Measurements from ENCODE around the gene TECPR2.
"Not testable (repeated sequence)": the region's sequence is repeated elsewhere in the genome, so short reads cannot be mapped to it uniquely, and the experiment has no call there.

The TECPR2 gene

GRCh38 chr14:102333390-102333789 is 29.4 kb upstream of the TECPR2 start:
- DNase-seq (ENCODE audit: low spot score) = no peak

GRCh38 chr14:102333795-102334705 is 28.7 kb upstream of the TECPR2 start:
- DNase-seq (ENCODE audit: low spot score) = no peak

- no peak for DNase-seq (ENCODE audit: low spot score)
These were observed 27.6 kb upstream of the TECPR2 start for GRCh38 chr14:102335163-102335562.

- no peak for DNase-seq (ENCODE audit: low spot score)
These were observed 24.0 kb upstream of the TECPR2 start for GRCh38 chr14:102338724-102339123.

- DNase-seq (ENCODE audit: low spot score) = no peak
These were observed 21.2 kb upstream of the TECPR2 start for GRCh38 chr14:102341566-102341965.

- DNase-seq (ENCODE audit: low spot score) = no peak
These were observed 20.5 kb upstream of the TECPR2 start for GRCh38 chr14:102342238-102342637.

- DNase-seq (ENCODE audit: low spot score) = no peak
These were observed 18.7 kb upstream of the TECPR2 start for GRCh38 chr14:102344084-102344483.

- no peak for DNase-seq (ENCODE audit: low spot score)
These were observed 18.3 kb upstream of the TECPR2 start for GRCh38 chr14:102344485-102344884.

- DNase-seq (ENCODE audit: low spot score) = no peak
These were observed 17.5 kb upstream of the TECPR2 start for GRCh38 chr14:102345232-102345631.

GRCh38 chr14:102346645-102347044 is 16.1 kb upstream of the TECPR2 start:
- DNase-seq (ENCODE audit: low spot score) = no peak

GRCh38 chr14:102348376-102348775 is 14.4 kb upstream of the TECPR2 start:
- DNase-seq (ENCODE audit: low spot score) = no peak

- DNase-seq (ENCODE audit: low spot score) = no peak
These were observed 11.7 kb upstream of the TECPR2 start for GRCh38 chr14:102351023-102351422.

- DNase-seq (ENCODE audit: low spot score) = not testable (repeated sequence)
These were observed 11.1 kb upstream of the TECPR2 start for GRCh38 chr14:102351593-102351992.

GRCh38 chr14:102352213-102352612 is 10.5 kb upstream of the TECPR2 start:
- no peak for DNase-seq (ENCODE audit: low spot score)

GRCh38 chr14:102353126-102353619 is 9.6 kb upstream of the TECPR2 start:
- DNase-seq (ENCODE audit: low spot score) = no peak

GRCh38 chr14:102356280-102356679 is 6.5 kb upstream of the TECPR2 start:
- DNase-seq (ENCODE audit: low spot score) = no peak

- DNase-seq (ENCODE audit: low spot score) = no peak
These were observed 3.4 kb upstream of the TECPR2 start for GRCh38 chr14:102359341-102359740.

- DNase-seq (ENCODE audit: low spot score) = no peak
These were observed 2.4 kb upstream of the TECPR2 start for GRCh38 chr14:102360388-102360787.

GRCh38 chr14:102362084-102362483 is 657 bp upstream of the TECPR2 start:
- no peak for DNase-seq (ENCODE audit: low spot score)

- peak; percentile 52 for DNase-seq (ENCODE audit: low spot score)
These were observed 622 bp downstream of the TECPR2 start for GRCh38 chr14:102363182-102363943.

GRCh38 chr14:102370305-102370809 is 7.6 kb downstream of the TECPR2 start:
- DNase-seq (ENCODE audit: low spot score) = no peak

GRCh38 chr14:102371361-102371760 is 8.6 kb downstream of the TECPR2 start:
- DNase-seq (ENCODE audit: low spot score) = no peak

GRCh38 chr14:102373110-102373509 is 10.4 kb downstream of the TECPR2 start:
- DNase-seq (ENCODE audit: low spot score) = no peak

Measured in iPS-NIHi11 (cell line).